H4 (cell line): ENCODE data around the gene TIMM44. TPM values are rescaled to one million over a fixed set of nuclear protein-coding genes. Genes with fewer than 3 reads are reported as not detected.
A peak's percentile ranks its signal among the peaks of the same experiment; 100 is the strongest.
"Not testable (repeated sequence)": the region's sequence is repeated elsewhere in the genome, so short reads cannot be mapped to it uniquely, and the experiment has no call there.

Source experiments
- DNase-seq: peaks from one replicate; pipeline ENCODE4 v3.0.0-alpha.2; 2015; ENCODE audit warnings: low spot score
- total RNA-seq: library from RNA; depleted of rRNA; stranded (reverse); fragments of >200 nt; shearing (Covaris generic); gene quantifications from 2 replicates; pipeline ENCODE4 v1.2.3, GENCODE V29; 2014

The TIMM44 gene
- total RNA-seq, 1 experiment from 2014 or later: 64.9 TPM

GRCh38 chr19:7925171-7925851 is 18.2 kb downstream of the TIMM44 start:
- peak; percentile 81 for DNase-seq

GRCh38 chr19:7924651-7925170 is 18.8 kb downstream of the TIMM44 start:
- DNase-seq: no peak

- no peak for DNase-seq
Measured at GRCh38 chr19:7924241-7924640, 19.2 kb downstream of the TIMM44 start.

- DNase-seq: no peak
Measured at GRCh38 chr19:7923295-7924191, 19.9 kb downstream of the TIMM44 start.

DNA sequence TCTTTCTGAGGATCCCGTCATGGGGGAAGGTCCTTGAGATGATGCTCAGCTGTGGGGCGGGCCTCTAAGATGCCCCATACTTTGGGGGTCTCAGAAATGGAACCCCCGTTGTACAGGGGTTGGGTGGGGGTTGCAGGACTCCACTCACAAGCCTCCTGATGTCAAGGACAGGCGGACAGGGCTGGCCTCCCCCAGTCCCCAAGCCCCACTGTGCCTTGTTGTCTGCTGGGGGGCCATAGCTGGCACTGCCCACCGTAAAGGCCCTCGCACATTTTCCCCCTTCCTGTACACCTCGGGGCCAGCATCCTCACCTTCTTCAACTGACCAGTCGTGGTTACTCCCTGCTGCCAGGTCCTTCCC is 20.6 kb downstream of the TIMM44 start:
- no peak for DNase-seq

DNA sequence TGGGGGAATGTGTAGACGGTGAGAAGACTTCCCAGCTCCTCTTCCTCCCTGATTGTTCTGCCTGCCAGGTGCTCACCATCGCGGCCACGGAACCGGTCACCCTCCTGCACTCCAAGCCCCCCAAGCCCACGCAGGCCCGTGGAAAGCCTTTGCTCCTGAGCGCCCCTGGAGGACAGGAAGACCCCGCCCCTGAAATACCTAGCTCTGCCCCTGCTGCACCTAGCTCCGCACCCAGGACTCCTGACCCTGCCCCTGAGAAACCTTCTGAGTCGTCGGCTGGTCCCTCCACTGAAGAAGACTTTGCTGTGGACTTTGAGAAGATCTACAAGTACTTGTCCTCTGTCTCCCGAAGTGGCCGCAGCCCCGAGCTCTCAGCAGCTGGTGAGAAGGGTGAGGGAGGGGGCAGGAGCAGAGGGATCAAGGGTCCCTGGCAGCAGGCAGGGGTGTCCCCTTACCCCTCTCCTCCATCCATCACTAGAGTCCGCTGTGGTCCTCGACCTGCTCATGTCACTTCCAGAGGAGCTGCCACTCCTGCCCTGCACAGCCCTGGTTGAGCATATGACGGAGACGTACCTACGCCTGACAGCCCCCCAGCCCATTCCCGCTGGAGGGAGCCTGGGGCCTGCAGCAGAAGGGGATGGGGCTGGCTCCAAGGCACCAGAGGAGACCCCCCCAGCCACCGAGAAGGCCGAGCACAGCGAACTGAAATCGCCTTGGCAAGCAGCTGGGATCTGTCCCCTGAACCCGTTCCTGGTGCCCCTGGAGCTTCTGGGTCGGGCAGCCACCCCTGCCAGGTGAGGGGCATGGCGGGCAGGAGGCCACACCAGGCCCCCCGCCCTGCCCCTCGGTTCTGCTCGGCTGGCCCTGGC is 21.3 kb downstream of the TIMM44 start:
- no peak for DNase-seq

DNA sequence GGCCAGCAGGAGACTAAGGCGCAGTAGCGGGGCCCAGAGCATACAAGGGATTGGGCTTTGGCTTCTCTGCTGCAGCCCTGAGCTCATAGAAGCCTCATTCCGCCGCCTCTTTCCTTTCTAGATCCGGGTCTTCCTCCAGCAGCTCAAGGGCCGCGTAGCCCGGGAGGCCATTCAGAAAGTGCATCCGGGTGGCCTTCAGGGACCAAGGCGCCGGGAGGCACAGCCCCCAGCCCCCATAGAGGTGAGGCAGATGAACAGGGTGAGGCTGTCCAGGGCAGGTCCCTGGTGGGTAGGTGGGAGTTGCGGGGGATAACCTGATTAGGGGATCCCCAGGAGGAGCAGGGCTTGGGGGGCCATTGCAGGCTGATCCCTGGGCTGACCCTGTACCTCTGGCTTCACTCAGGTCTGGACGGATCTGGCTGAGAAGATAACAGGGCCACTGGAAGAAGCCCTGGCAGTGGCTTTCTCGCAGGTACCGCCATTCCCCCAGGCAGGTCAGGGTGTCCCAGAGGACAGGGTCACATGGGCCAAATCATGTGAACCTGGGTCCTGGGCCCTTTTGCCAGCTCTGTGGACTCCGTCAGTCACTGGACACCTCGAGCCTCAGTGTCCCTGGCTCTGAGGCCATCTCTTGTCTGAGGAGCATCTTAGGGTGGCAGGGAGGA is 22.0 kb downstream of the TIMM44 start:
- no peak for DNase-seq

- DNase-seq: peak; percentile 91
Measured at GRCh38 chr19:7920519-7921301, 22.8 kb downstream of the TIMM44 start.

DNA sequence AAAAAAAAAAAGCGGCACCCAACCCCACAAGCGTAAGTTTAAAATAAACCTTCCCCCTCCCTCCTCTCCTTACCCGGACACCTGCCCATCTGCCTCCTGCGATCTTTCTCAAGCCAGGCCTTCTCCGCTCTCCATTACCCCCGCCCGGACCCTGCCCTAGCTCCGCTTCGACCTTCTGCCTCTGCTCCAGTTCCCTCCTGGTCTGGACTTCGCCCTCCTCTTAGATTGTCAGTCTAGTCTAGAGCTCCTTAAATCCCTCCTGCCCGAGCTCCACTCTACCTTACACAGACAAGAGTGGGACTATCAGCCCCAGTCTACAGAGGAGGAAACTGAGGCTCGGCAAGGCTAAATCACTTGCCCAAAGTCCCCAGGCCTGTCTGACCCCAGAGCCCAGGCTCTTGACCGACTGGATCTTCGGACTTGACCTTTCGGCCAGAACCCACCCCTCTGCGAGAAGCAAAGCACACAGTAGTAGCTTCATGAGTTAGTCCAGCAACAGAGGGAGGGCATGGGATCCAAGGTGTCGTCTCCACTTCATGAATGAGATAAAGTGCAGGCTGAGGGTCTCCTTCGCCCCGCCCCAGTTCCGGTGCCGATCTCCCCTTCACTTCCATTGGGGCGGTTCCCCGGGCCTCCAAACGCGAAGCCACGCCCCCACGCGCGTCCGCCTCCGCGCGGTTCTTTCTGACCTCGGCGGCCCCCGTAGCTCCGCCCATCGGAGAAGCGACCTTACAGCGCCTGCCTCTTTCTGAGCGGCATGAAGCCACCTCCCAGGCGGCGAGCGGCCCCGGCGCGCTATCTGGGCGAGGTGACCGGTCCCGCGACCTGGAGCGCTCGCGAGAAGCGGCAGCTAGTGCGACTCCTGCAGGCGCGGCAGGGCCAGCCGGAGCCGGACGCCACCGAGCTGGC is 23.6 kb downstream of the TIMM44 start, which contains the start of gene SNAPC2:
Gene SNAPC2, plus strand, starts transcription at position 729 of the 909 bp plus-strand sequence. Its CDS starts 29 bp downstream, at position 758.
- DNase-seq: peak; percentile 94

GRCh38 chr19:7918615-7919421 is 24.6 kb downstream of the TIMM44 start:
- no peak for DNase-seq

- not testable (repeated sequence) for DNase-seq
Measured at GRCh38 chr19:7918062-7918614, 25.3 kb downstream of the TIMM44 start.

DNA sequence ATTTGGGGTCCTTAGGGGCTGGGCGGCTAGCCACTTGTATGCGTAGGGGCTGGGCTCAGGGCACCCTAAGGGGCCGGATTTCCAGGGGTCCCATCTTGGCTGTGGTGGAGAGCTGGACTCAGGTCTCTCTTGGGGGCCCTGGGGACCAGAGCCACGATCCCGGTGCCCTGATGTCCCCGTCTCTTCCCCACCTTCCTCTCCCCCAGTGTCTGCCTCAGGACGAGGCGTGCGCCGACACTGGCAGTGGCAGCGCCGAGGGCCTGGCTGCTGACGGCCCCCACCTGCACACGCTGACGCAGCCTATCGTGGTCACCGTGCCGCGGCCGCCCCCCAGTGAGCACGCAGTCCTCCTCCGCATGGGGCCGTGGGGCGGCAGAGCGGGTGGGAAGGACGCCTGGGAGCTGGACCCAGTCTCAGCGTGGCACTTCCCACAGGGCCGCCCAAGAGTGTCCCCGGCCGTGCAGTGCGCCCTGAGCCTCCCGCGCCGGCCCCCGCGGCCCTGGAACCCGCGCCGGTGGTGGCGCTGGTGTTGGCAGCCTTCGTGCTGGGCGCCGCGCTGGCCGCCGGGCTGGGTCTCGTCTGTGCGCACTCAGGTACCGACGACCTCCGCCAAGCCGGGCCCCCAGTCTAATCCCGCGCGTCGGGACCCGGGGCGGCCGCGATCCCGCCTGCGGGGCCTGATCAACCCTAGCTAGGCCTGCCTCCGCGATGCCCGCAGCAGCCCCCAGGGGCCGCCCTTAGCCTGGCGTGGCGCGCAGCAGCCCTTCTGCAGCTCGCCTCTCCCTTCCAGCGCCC is 26.0 kb downstream of the TIMM44 start:
- DNase-seq: no peak

DNA sequence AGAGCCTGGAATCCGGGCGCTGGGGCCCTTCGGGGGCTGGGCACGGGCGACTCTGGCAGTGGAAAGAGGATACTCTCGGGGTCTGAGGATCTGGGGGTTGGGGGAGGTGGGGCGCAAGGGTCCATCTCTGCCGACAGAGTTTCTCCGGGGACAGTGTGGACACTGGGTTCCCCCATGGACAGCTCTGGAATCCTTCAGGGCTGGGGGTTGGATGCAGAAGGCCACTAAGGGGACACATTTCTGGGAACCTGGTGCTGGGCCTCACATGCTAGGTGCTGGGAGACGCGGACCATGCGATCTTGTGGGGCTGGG is 26.6 kb downstream of the TIMM44 start:
- DNase-seq: no peak

GRCh38 chr19:7916103-7916954 is 27.1 kb downstream of the TIMM44 start:
- no peak for DNase-seq

DNA sequence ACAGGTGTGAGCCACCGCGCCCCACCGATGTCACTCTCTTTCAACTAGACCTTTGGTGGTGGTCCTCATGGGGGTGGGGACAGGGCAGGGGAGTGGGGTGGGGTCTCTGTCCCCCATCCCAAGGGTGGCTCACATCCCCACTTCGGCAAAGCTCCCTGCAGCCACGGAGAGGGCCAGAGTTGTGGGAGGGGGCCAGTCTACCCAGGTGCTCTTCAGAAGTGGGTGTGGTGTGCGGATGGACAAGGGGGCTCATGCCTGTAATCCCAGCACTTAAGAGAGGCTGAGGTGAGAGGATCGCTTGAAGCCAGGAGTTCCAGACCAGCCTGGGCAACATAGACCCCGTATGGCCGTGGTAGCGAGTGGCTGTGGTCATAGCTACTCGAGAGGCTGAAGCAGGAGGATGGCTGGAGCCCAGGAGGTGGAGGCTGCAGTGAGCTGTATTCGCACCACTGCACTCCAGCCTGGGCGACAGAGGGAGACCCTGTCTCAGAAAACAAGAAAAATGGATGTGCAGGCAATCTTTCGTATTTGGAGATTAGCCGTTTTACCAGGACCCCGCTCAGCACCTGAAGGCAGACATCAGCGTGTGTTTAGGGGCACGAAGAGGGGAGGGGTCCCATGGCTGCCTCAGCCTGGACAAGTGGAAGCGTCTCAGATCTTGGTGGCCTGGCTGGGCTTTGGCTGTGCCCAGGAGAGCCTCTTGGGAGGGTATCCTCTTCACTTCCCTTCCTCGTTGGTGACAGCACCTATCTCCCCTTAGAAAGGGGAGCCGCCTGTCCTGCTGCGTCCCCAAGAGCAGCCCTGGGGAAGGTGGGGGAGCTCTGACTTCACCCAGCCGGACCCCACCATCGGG is 28.0 kb downstream of the TIMM44 start:
- DNase-seq: no peak
